Common myeloid progenitor, CD34-positive (primary cell): Measurements from ENCODE around the gene TMEM271.

Source experiments
- CTCF ChIA-PET: fragments of 350-600 bp; sonication (Branson Sonifier 250); formaldehyde crosslinking; loops from one replicate; lab custom pipeline; 2021; ENCODE audit warnings: antibody characterized with exemption; lab: Charles Lee
- POLR2A ChIA-PET: fragments of 350-600 bp; sonication (Branson Sonifier 250); formaldehyde crosslinking; loops from one replicate; lab custom pipeline; 2021; ENCODE audit warnings: antibody characterized with exemption; lab: Charles Lee
- DNase-seq, 3 donors: peaks; one replicate each; pipeline versions ENCODE4 v3.0.0 to v3.0.0-alpha.2; 2013
- H3K27ac ChIP-seq, 2 experiments: 1 replicate in 1 of 2; 2 replicates in 1 of 2; pipeline ENCODE4 v1.7.0; 2013; ENCODE audit warnings: inconsistent platforms in 2 of 2, low read length in 2 of 2, mild to moderate bottlenecking in 2 of 2, low read depth in 1 of 2, moderate library complexity in 1 of 2; ENCODE audit not compliant: severe bottlenecking in 2 of 2, insufficient read depth in 1 of 2, poor library complexity in 1 of 2
- H3K27me3 ChIP-seq, 5 experiments: replicated peaks in 2 of 5; 1 replicate in 3 of 5; 2 replicates in 2 of 5; pipeline versions ENCODE4 v1.6.1 to v1.7.0; 2013; ENCODE audit warnings: low read length in 4 of 5, mild to moderate bottlenecking in 2 of 5, moderate library complexity in 2 of 5, inconsistent platforms in 1 of 5; ENCODE audit not compliant: insufficient read depth in 5 of 5, control insufficient read depth in 4 of 5
- H3K36me3 ChIP-seq, 4 experiments: 1 replicate in 2 of 4; 2 replicates in 2 of 4; pipeline versions ENCODE4 v1.6.1 to v1.7.0; 2013; ENCODE audit warnings: low read length in 3 of 4, control low read depth in 1 of 4, mild to moderate bottlenecking in 1 of 4; ENCODE audit not compliant: control insufficient read depth in 4 of 4, insufficient read depth in 4 of 4
- H3K4me1 ChIP-seq, 4 experiments: 1 replicate in 3 of 4; 2 replicates in 1 of 4; pipeline versions ENCODE4 v1.6.1 to v1.7.1; 2013; ENCODE audit warnings: low read length in 3 of 4, mild to moderate bottlenecking in 3 of 4, control low read depth in 1 of 4, inconsistent platforms in 1 of 4, moderate library complexity in 1 of 4; ENCODE audit not compliant: control insufficient read depth in 4 of 4, insufficient read depth in 4 of 4; ENCODE audit errors: control extremely low read depth in 1 of 4
- H3K4me3 ChIP-seq, 7 experiments: 1 replicate in 4 of 7; 2 replicates in 3 of 7; pipeline versions ENCODE4 v1.5.1 to v1.7.0; 2013; ENCODE audit warnings: mild to moderate bottlenecking in 7 of 7, low read length in 6 of 7, moderate library complexity in 6 of 7, inconsistent platforms in 2 of 7, low read depth in 2 of 7, control low read depth in 1 of 7; ENCODE audit not compliant: insufficient read depth in 4 of 7, control insufficient read depth in 1 of 7; ENCODE audit errors: extremely low read depth in 1 of 7
- H3K9me3 ChIP-seq, 5 experiments: 1 replicate in 4 of 5; 2 replicates in 1 of 5; pipeline versions ENCODE4 v1.6.1 to v1.7.1; 2013; ENCODE audit warnings: low read length in 4 of 5, mild to moderate bottlenecking in 2 of 5, inconsistent platforms in 1 of 5, low read depth in 1 of 5, moderate library complexity in 1 of 5; ENCODE audit not compliant: control insufficient read depth in 4 of 5, insufficient read depth in 2 of 5; ENCODE audit errors: control extremely low read depth in 1 of 5
- WGBS: methylation state at CpG from one replicate; pipeline ENCODE4 v1.1.5; 2013; ENCODE audit not compliant: insufficient coverage; 5-methylcytosine and 5-hydroxymethylcytosine counted together

The TMEM271 gene

DNA sequence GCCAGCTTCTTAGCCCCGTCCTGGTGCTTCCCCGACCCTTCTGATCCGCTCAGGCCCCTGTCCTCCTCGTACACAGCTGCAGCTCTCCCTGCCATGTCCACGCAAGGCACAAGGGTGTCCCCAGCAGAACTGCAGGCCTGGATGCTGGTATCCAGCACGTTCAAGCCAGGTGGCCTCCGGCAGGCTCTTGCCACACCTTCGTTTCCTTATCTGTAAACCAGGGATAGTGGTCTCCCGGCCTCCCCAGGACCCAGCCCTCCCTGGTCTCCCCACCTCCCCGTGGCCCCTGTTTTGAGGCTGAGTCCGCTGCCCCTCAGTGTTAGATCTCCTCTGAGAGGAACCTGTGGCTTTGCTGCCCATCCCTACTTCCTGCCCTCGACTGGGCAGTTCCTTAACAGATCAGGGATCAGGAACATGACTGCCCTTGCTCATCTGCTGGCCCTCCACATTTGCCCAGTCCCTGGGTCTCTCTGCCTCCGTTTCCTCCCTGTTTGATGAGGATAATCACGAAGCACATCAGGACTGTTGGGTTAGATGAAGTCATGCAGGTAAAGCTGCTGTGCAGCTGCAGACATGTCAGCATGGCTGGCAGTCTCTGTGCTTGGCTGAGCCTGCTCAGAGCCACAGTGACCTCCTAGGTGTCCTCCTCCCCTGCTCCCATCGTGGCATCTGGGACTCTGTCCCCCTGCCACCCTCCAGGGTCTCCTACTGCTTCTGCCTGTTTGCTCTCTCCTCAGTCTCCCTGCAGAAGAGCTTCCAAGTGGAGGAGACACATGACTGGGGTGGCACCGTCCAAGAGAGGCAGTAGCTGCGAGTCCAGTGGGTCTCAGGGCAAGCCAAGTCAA is 44.2 kb downstream of the TMEM271 start:
- no peaks in the 10 kb centered on the region for H3K4me1 ChIP-seq

DNA sequence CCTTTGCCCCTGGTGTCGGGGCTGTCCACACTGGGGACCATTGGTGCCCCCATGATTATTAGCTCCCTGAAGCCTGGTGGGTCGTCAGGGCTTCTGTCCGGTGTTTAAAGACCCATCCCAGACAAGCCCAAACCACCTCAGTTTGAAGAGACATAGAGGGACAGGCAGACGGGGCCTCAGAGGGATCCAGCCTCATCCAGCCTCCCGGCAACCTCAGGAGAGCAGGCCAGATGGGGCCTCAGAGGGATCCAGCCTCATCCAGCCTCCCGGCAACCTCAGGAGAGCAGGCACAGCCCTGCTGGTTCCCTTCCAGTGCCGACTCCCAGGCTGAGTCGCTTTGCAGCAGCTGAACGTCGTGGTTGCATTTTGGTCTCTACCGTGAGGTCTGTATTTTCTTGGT is 45.0 kb downstream of the TMEM271 start:
- no peak for DNase-seq
- H3K36me3 ChIP-seq = peaks cover 6 to 87% (median 52%) of the 10 kb centered on the region in 4 experiments

More for the DNA sequence above, 44.2 kb downstream of the TMEM271 start:
- H3K27ac ChIP-seq = no peak overlapping the region
- peaks cover 8 to 88% (median 53%) of the 10 kb centered on the region in 4 experiments for H3K36me3 ChIP-seq
- CTCF ChIA-PET = no interaction called here
- H3K9me3 ChIP-seq = no peaks in the 10 kb centered on the region
- no peak for DNase-seq
- no peaks in the 10 kb centered on the region for H3K27me3 ChIP-seq
- WGBS = 95% methylated on average over 15 of the region's 17 CpGs
- POLR2A ChIA-PET = no interaction called here
- no peak overlapping the region for H3K4me3 ChIP-seq

DNA sequence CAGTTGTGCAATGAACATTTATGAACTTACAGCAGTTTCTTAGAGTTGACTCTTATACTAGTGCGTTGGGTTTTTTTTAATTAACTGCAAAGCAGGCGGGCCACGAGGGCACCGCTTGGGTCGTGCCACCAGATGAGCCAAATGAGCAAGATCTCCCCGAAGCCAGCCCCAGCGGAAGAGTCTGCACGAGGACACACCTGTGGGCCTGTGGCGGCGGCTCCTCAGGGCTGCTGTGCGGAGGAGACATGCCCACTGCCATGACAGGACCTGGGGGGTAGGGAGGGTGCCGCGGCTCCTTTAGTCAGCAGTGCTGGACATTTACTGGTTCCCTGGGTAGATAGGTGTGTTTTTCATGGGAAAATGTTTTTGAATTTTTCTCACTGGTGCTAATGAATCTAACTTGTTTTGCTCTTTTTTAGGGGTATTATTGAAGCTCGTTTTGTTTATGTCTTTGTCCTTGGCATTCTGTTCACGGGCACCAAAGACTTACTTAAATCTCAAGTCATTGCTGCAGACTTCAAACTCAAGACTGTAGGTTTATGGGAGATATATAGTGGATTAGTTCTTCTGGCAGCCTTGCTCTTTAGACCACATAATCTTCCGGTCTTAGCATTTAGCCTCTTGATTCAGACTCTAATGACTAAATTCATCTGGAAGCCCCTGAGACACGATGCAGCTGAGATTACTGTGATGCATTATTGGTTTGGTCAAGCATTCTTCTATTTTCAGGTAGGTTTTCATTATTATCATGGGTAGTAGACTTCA is 45.9 kb downstream of the TMEM271 start:
- 91% methylated on average over 15 of the region's 17 CpGs for WGBS
- H3K27ac ChIP-seq = no peak overlapping the region
- CTCF ChIA-PET = no interaction called here
- no peaks in the 10 kb centered on the region for H3K4me1 ChIP-seq
- H3K27me3 ChIP-seq = no peaks in the 10 kb centered on the region
- POLR2A ChIA-PET = no interaction called here
- H3K9me3 ChIP-seq = no peaks in the 10 kb centered on the region
- H3K36me3 ChIP-seq = peaks cover 8 to 86% (median 54%) of the 10 kb centered on the region in 4 experiments
- no peak for DNase-seq
- H3K4me3 ChIP-seq = no peak overlapping the region

More for the DNA sequence above, 45.0 kb downstream of the TMEM271 start:
- H3K4me3 ChIP-seq = no peak overlapping the region
- POLR2A ChIA-PET = no interaction called here
- no peaks in the 10 kb centered on the region for H3K27me3 ChIP-seq
- no peaks in the 10 kb centered on the region for H3K4me1 ChIP-seq
- no peaks in the 10 kb centered on the region for H3K9me3 ChIP-seq
- CTCF ChIA-PET = no interaction called here
- no peak overlapping the region for H3K27ac ChIP-seq
- WGBS = 96% methylated on average over 11 of the region's 11 CpGs

DNA sequence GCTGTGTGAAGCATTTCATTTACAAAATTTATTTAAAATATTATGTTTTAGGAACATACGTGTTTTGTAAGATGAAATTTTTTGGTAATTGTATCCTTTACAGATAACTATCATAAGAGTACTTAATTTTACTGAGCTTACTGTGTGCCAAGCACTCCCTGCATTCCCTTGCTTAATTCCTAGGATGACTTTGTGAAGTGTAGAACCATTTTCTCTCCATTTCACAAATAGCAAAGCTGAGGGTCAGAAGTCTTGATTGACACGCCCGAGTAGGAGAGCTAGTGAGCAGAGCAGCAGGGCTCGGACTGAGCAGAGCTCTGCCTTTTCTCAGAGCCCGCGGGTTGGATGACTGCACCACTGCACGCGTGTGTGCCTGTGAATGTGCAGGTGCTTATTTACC is 46.5 kb downstream of the TMEM271 start:
- no peak overlapping the region for H3K4me3 ChIP-seq
- H3K27me3 ChIP-seq = no peaks in the 10 kb centered on the region
- H3K27ac ChIP-seq = no peak overlapping the region
- H3K36me3 ChIP-seq = peaks cover 8 to 87% (median 54%) of the 10 kb centered on the region in 4 experiments
- POLR2A ChIA-PET = no interaction called here
- H3K4me1 ChIP-seq = no peaks in the 10 kb centered on the region
- no peak for DNase-seq
- WGBS = 98% methylated on average over 5 of the region's 8 CpGs
- peaks cover 0 to 2% (median 0%) of the 10 kb centered on the region in 5 experiments for H3K9me3 ChIP-seq
- CTCF ChIA-PET = no interaction called here

GRCh38 chr4:528835-529234 is 47.3 kb downstream of the TMEM271 start:
- Histone ChIP-seq H3K9me3 (peaks cover 0 to 2% (median 0%) of the 10 kb centered on the region in 5 experiments), H3K4me3 (no peak overlapping the region), H3K36me3 (peaks cover 8 to 87% (median 57%) of the 10 kb centered on the region in 4 experiments), H3K4me1 (no peaks in the 10 kb centered on the region), H3K27ac (no peak overlapping the region), H3K27me3 (no peaks in the 10 kb centered on the region)
- CTCF ChIA-PET = no interaction called here
- WGBS = 97% methylated on average over 9 of the region's 9 CpGs
- DNase-seq = no peak
- POLR2A ChIA-PET = no interaction called here

DNA sequence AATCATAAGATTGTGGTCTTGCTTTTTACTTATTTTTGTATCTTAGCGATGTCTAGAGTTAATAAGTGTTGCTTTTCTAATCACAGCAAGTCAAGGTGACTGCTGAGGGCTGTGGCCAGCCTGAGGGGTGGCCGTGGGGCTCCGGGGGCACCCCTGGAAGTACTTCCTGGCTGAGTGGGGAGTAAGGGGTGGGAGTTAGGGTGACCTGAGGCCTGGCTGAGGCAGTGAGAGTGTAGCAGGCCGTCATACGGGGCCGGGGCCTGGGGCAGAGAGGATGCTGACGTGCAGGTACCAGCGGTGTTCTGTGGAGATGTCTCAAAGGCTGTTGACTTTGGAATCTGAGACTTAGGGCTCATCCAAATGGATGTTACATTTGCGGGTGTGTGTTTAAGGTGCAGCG is 47.8 kb downstream of the TMEM271 start:
- WGBS = 98% methylated on average over 9 of the region's 10 CpGs
- POLR2A ChIA-PET = no interaction called here
- no peaks in the 10 kb centered on the region for H3K27me3 ChIP-seq
- H3K36me3 ChIP-seq = peaks cover 8 to 87% (median 59%) of the 10 kb centered on the region in 4 experiments
- CTCF ChIA-PET = no interaction called here
- H3K4me1 ChIP-seq = no peaks in the 10 kb centered on the region
- H3K9me3 ChIP-seq = peaks cover 0 to 2% (median 0%) of the 10 kb centered on the region in 5 experiments
- H3K4me3 ChIP-seq = no peak overlapping the region
- DNase-seq = no peak
- H3K27ac ChIP-seq = no peak overlapping the region
